ENCODE data around the gene MYH8.

MYH8 gene

DNA sequence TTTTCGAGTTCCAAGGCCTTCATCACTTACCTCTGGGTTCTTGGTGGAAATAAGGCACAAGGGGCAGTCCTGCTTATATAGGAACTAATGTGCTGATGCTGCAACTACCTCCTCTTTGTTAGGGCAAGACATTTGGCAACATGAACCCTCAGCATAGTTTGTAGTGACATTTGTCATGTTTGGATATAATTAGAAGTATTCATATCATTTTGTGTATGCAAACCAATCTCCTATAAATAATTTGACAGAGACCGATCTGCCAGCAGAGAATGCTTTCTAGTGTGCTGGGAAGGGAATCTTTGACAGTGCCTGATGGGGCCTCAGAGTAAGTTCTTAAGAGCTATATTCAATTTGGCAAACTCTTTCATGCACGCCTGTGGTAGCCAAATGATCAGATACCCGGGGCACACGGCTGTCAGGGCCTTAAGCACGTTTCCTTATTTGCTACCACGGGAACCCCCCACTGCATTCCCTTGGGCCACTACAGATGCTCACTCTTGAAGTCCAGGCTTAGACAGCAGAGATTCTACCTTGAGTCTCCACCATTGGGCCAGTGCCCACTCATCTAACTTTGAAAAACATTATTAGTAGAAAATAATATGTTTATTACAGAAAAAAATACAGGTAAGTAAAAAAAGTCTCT is at the start of gene MYH8:
Gene MYH8, minus strand, starts transcription at position 51 of the 643 bp plus-strand sequence. CDS start 1,723 bp downstream, outside the sequence.
- DNase-seq (ENCODE audit: low read depth, low spot score), result no peak
- Histone ChIP-seq H3K4me3 (ENCODE audit: insufficient read length, low read depth) (no peak within 1 kb of the TSS), H3K9ac (ENCODE audit: insufficient read length, low read depth) (no peak within 1 kb of the TSS), H3K27me3 (ENCODE audit: insufficient read depth, insufficient read length) (no peaks in the 10 kb centered on the region), H3K36me3 (ENCODE audit: insufficient read depth, insufficient read length, low read length) (no peaks in the 10 kb centered on the region), H3K4me1 (ENCODE audit: insufficient read depth, insufficient read length) (no peaks in the 10 kb centered on the region), H3K9me3 (ENCODE audit: insufficient read depth, low read length) (no peaks in the 10 kb centered on the region)
- TF ChIP-seq YY1 (IDR thresholded peaks at IDR 0.05; ENCODE audit: insufficient read depth, insufficient read length) (no peak), ZNF274 (IDR thresholded peaks at IDR 0.05; ENCODE audit: low read depth, low read length) (no peak), SUZ12 (IDR thresholded peaks at IDR 0.05; ENCODE audit: extremely low read depth, insufficient read depth, insufficient read length) (no peak)

DNA sequence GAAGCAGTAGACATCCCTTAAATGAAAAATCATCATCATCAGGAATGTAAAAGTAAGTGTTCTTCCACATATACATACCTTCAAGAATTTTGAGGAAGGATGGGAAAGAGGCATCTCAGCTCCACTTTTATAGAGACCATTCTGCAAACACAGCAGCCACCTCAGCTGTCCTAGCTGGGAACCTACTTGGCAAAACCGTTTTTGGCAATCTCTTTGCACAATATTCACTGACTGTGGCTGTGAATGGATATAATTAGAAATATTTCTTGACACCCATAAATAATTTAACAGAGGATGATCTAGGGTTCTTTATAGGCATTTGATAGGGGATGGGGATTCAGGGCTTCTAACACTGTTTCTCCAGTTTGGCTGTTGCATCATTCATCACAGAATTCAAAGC is 47.7 kb upstream of the MYH8 start, which contains the start of gene MYH4:
Gene MYH4, minus strand, starts transcription at position 101 of the 400 bp plus-strand sequence. CDS start 2,814 bp downstream, outside the sequence.
- no peak for DNase-seq (ENCODE audit: low read depth, low spot score)
- no peaks in the 10 kb centered on the region for H3K9me3 ChIP-seq (ENCODE audit: insufficient read depth, low read length)
- TF ChIP-seq ZNF274 (IDR thresholded peaks at IDR 0.05; ENCODE audit: low read depth, low read length) (no peak), SUZ12 (IDR thresholded peaks at IDR 0.05; ENCODE audit: extremely low read depth, insufficient read depth, insufficient read length) (no peak), YY1 (IDR thresholded peaks at IDR 0.05; ENCODE audit: insufficient read depth, insufficient read length) (no peak)
- no peaks in the 10 kb centered on the region for H3K4me1 ChIP-seq (ENCODE audit: insufficient read depth, insufficient read length)
- no peak within 1 kb of the TSS for H3K4me3 ChIP-seq (ENCODE audit: insufficient read length, low read depth)
- H3K9ac ChIP-seq (ENCODE audit: insufficient read length, low read depth), result no peak within 1 kb of the TSS
- no peaks in the 10 kb centered on the region for H3K36me3 ChIP-seq (ENCODE audit: insufficient read depth, insufficient read length, low read length)
- no peaks in the 10 kb centered on the region for H3K27me3 ChIP-seq (ENCODE audit: insufficient read depth, insufficient read length)

DNA sequence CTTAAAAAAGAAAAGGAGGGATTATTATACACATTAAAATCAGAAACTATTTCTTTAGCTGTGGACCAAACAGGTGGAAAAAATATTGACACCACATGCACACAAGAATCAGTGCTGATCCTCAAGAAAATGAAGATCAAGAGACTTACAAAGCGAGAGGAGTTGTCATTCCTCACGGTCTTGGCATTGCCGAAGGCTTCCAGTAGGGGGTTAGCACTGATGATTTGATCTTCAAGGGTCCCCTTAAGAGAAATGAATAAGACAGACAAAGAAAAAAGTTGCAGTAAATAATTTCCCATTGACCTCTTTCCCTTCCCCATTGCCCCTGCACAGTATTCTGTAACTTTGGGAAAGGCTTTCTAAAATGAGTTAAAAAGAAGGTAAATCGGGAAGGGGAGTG is 41.7 kb upstream of the MYH8 start:
- no peaks in the 10 kb centered on the region for H3K4me1 ChIP-seq (ENCODE audit: insufficient read depth, insufficient read length)
- H3K27me3 ChIP-seq (ENCODE audit: insufficient read depth, insufficient read length), result no peaks in the 10 kb centered on the region
- no peak for DNase-seq (ENCODE audit: low read depth, low spot score)
- H3K9me3 ChIP-seq (ENCODE audit: insufficient read depth, low read length), result no peaks in the 10 kb centered on the region
- no peak overlapping the region for H3K4me3 ChIP-seq (ENCODE audit: insufficient read length, low read depth)
- TF ChIP-seq ZNF274 (IDR thresholded peaks at IDR 0.05; ENCODE audit: low read depth, low read length) (no peak), SUZ12 (IDR thresholded peaks at IDR 0.05; ENCODE audit: extremely low read depth, insufficient read depth, insufficient read length) (no peak), YY1 (IDR thresholded peaks at IDR 0.05; ENCODE audit: insufficient read depth, insufficient read length) (no peak)
- H3K9ac ChIP-seq (ENCODE audit: insufficient read length, low read depth), result no peak overlapping the region
- H3K36me3 ChIP-seq (ENCODE audit: insufficient read depth, insufficient read length, low read length), result no peaks in the 10 kb centered on the region

DNA sequence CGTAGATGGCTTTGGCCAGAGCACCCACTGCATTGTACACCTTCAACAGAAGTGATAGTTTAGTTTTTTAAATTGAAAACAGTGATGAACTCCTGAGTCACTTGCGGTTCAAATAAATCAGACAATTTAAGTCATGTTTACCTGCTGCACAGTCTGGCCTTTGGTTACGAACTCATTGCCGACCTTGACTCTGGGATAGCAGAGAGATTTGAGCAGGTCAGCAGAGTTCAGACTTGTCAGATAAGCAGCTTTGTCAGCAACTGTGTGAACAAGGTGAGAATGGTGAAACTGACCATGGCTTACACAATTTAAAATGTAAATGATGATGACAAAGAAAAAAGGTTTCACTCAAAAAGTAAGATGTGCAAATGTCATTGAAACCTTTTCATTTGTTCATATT is 38.3 kb upstream of the MYH8 start:
- Histone ChIP-seq H3K9ac (ENCODE audit: insufficient read length, low read depth) (no peak overlapping the region), H3K4me1 (ENCODE audit: insufficient read depth, insufficient read length) (no peaks in the 10 kb centered on the region), H3K9me3 (ENCODE audit: insufficient read depth, low read length) (no peaks in the 10 kb centered on the region), H3K4me3 (ENCODE audit: insufficient read length, low read depth) (no peak overlapping the region), H3K36me3 (ENCODE audit: insufficient read depth, insufficient read length, low read length) (no peaks in the 10 kb centered on the region), H3K27me3 (ENCODE audit: insufficient read depth, insufficient read length) (no peaks in the 10 kb centered on the region)
- no peak for TF ChIP-seq ZNF274 (IDR thresholded peaks at IDR 0.05; ENCODE audit: low read depth, low read length)
- TF ChIP-seq YY1 (IDR thresholded peaks at IDR 0.05; ENCODE audit: insufficient read depth, insufficient read length), result no peak
- no peak for TF ChIP-seq SUZ12 (IDR thresholded peaks at IDR 0.05; ENCODE audit: extremely low read depth, insufficient read depth, insufficient read length)
- no peak for DNase-seq (ENCODE audit: low read depth, low spot score)

DNA sequence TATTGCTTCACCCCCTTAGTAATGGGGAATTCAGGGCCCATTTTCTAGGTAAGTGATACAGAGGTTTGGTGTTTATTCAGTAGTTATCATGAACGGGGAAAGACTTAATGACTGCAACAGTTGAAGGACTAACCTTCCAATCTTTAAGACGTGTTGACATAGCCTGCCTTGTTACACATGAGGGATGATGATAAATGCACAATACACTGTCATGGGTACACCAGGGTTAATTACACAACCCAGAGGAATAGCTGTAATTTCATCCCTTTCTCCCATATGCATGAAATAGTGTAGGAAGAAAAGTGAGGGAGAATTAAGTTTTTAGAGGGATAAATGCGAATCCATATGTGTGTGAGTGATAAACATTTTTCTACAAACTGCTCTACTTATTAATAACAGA is 37.0 kb upstream of the MYH8 start:
- H3K4me3 ChIP-seq (ENCODE audit: insufficient read length, low read depth), result no peak overlapping the region
- H3K9me3 ChIP-seq (ENCODE audit: insufficient read depth, low read length), result no peaks in the 10 kb centered on the region
- no peaks in the 10 kb centered on the region for H3K36me3 ChIP-seq (ENCODE audit: insufficient read depth, insufficient read length, low read length)
- H3K27me3 ChIP-seq (ENCODE audit: insufficient read depth, insufficient read length), result no peaks in the 10 kb centered on the region
- H3K9ac ChIP-seq (ENCODE audit: insufficient read length, low read depth), result no peak overlapping the region
- DNase-seq (ENCODE audit: low read depth, low spot score), result no peak
- H3K4me1 ChIP-seq (ENCODE audit: insufficient read depth, insufficient read length), result no peaks in the 10 kb centered on the region
- TF ChIP-seq ZNF274 (IDR thresholded peaks at IDR 0.05; ENCODE audit: low read depth, low read length), result no peak
- no peak for TF ChIP-seq YY1 (IDR thresholded peaks at IDR 0.05; ENCODE audit: insufficient read depth, insufficient read length)

DNA sequence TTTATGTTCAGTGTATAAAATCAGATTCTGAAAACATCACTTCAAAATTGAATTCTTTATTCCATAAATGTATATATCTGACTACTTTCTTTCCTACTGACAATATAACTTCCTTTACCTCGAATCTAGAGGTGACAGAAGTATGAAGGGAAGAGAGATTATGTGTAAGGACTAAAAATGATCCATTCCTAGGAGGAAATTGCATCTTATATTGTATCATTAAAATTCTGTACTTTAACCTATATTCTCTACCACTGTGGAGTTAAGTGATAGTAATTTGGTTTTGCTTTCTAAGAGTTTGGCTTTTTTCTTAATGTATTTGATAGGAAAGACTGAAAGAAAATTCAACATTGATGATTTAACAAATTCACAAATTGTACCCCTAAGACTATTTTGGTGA is 36.2 kb upstream of the MYH8 start:
- Histone ChIP-seq H3K36me3 (ENCODE audit: insufficient read depth, insufficient read length, low read length) (no peaks in the 10 kb centered on the region), H3K9me3 (ENCODE audit: insufficient read depth, low read length) (no peaks in the 10 kb centered on the region), H3K4me3 (ENCODE audit: insufficient read length, low read depth) (no peak overlapping the region), H3K9ac (ENCODE audit: insufficient read length, low read depth) (no peak overlapping the region), H3K27me3 (ENCODE audit: insufficient read depth, insufficient read length) (no peaks in the 10 kb centered on the region), H3K4me1 (ENCODE audit: insufficient read depth, insufficient read length) (no peaks in the 10 kb centered on the region)
- no peak for TF ChIP-seq SUZ12 (IDR thresholded peaks at IDR 0.05; ENCODE audit: extremely low read depth, insufficient read depth, insufficient read length)
- no peak for TF ChIP-seq ZNF274 (IDR thresholded peaks at IDR 0.05; ENCODE audit: low read depth, low read length)
- no peak for TF ChIP-seq YY1 (IDR thresholded peaks at IDR 0.05; ENCODE audit: insufficient read depth, insufficient read length)
- no peak for DNase-seq (ENCODE audit: low read depth, low spot score)

DNA sequence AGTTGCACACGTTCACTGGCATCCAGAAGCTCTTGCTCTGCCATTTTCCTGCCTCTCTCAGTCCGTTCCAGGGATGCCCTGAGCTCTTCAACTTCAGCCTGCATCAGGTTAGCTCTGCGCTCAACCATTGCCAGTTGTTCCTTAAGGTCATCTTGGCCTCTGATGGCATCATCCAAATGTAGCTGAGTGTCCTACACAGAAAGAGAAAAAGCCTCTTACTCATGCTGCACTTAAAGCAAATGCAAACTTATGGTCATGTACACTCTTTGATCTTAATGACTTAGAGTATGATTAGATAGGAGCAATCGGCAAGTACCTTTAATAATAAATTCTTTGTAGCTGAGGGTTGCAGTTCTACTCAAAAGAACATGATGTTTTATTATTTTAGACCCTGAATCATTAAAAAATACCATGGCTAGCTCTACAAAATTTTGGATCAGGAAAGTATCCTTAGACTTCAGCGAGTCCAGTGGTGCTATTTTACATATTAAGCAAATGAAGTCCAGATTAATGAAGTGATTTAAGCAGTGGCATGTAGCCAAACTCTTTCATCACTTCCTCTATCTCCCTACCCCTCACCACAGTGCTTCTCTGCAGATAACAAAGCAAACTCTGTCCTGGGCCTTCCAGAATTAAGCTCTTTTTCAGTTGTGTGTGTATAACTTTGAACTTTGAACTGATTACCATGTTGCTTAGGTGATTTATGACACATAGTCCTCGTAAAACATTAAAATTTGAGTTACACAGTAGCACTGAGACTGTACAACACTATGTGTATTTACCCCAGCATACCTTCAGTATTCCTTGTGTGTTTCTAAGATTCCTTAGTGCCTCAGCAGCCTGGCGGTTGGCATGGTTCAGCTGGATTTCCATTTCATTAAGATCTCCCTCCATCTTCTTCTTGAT is 25.5 kb upstream of the MYH8 start:
- Histone ChIP-seq H3K36me3 (ENCODE audit: insufficient read depth, insufficient read length, low read length) (no peaks in the 10 kb centered on the region), H3K4me1 (ENCODE audit: insufficient read depth, insufficient read length) (no peaks in the 10 kb centered on the region), H3K27me3 (ENCODE audit: insufficient read depth, insufficient read length) (no peaks in the 10 kb centered on the region), H3K4me3 (ENCODE audit: insufficient read length, low read depth) (no peak overlapping the region), H3K9ac (ENCODE audit: insufficient read length, low read depth) (no peak overlapping the region), H3K9me3 (ENCODE audit: insufficient read depth, low read length) (no peaks in the 10 kb centered on the region)
- TF ChIP-seq ZNF274 (IDR thresholded peaks at IDR 0.05; ENCODE audit: low read depth, low read length) (no peak), SUZ12 (IDR thresholded peaks at IDR 0.05; ENCODE audit: extremely low read depth, insufficient read depth, insufficient read length) (no peak), YY1 (IDR thresholded peaks at IDR 0.05; ENCODE audit: insufficient read depth, insufficient read length) (no peak)
- no peak for DNase-seq (ENCODE audit: low read depth, low spot score)
